KOPT-K1 (cell line): ENCODE results near the gene MAD1L1.
A peak's percentile ranks its signal among the peaks of the same experiment; 100 is the strongest.

Source experiments
- H3K27ac ChIP-seq: fragments of 200-600 bp; sonication (generic); 2 replicates; pipeline ENCODE4 v1.5.1; 2016; ENCODE audit warnings: antibody characterized with exemption, mild to moderate bottlenecking, low read depth, low read length; ENCODE audit not compliant: poor library complexity, severe bottlenecking
- H3K36me3 ChIP-seq: fragments of 200-600 bp; sonication (generic); 2 replicates; pipeline ENCODE4 v1.5.1; 2017; ENCODE audit warnings: antibody characterized with exemption, mild to moderate bottlenecking, low read length, moderate library complexity; ENCODE audit not compliant: insufficient read depth
- H3K9me3 ChIP-seq: fragments of 200-600 bp; sonication (generic); 2 replicates; pipeline ENCODE4 v1.5.1; 2017; ENCODE audit warnings: antibody characterized with exemption, low read length, mild to moderate bottlenecking; ENCODE audit not compliant: insufficient read depth, poor library complexity, severe bottlenecking

The MAD1L1 gene

GRCh38 chr7:2139004-2139699 is 93.6 kb downstream of the MAD1L1 start:
- peaks cover 54% of the 10 kb centered on the region for H3K36me3 ChIP-seq
- H3K9me3 ChIP-seq = no peaks in the 10 kb centered on the region
- peak overlapping the region; percentile 77 for H3K27ac ChIP-seq

DNA sequence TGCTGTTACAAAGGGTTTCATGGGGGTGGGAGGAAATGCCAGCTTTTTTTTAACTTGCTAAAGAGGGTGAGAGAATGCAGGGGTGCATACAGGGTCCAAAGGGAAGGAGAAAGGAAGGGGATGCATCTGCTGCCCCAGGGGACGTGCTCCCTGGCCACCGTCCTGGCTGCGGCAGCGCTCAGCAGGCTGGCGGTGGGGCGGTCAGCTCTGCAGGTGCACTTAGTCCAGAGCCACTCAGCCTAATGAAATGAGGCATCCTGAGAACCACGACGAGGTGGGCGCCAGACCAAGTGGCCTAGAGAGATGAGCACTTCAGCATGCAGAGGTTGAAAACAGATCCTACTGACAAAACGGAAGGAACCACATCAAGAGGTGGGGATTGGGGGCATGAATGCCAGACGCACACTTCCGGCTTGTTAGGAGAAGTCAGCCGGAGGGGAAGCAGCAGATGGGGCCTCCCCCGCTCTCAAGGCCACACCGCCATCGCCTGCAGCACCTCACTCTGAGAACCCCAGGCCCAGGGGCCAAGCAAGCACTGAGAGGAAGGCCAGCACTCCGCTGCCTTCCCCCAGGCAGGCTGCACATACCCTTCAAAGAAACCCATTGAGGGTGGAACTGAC is 94.5 kb downstream of the MAD1L1 start:
- Histone ChIP-seq H3K27ac (peak overlapping the region; percentile 77), H3K36me3 (peaks cover 54% of the 10 kb centered on the region; the same call in 1 of the 2 replicates)

DNA sequence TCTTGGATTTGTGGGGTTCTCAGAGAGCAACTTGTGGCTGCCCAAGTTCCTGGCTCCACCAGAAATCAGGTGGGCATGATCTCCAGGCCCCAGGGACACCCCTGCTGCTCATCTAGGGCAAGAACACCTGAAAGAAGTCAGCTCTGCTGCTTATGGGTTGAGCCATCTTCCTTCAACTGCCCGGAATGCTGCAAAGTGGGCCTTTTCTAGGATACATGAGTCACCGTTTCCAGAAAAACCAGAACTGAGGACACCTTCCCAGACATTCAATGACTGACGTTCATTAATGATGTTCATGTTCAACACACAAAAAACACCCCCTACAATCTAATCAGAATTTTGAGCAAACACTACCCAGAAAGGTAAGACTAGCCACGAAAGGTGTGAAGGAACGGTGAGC is 98.0 kb downstream of the MAD1L1 start:
- no peak overlapping the region for H3K27ac ChIP-seq
- H3K36me3 ChIP-seq = peaks cover 62% of the 10 kb centered on the region
- H3K9me3 ChIP-seq = no peaks in the 10 kb centered on the region

More for the DNA sequence above, 94.5 kb downstream of the MAD1L1 start:
- no peaks in the 10 kb centered on the region for H3K9me3 ChIP-seq

- Histone ChIP-seq H3K9me3 (no peaks in the 10 kb centered on the region), H3K36me3 (peaks cover 64% of the 10 kb centered on the region)
Observed at GRCh38 chr7:2132243-2132642, 100.5 kb downstream of the MAD1L1 start.

DNA sequence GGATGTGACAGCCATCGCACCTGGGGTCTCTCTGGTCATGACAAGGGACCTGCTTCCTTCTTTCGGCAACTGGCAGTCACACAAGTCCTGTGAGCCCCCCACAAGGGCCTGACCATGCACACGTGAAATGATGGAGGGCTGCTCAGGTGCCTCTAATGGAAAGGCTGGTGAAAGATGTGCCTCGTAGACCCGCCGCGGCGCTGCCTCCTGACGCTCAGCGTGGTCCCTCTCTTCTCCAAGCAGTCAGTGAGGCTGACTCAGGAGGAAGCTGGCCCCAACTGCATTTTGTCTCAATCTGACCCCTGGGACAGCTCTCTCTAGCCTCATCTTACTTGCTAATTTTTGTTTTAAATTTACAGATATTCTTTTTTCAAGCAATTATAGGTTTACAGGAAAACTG is 100.9 kb downstream of the MAD1L1 start:
- H3K27ac ChIP-seq = no peak overlapping the region
- no peaks in the 10 kb centered on the region for H3K9me3 ChIP-seq
- H3K36me3 ChIP-seq = peaks cover 64% of the 10 kb centered on the region

More at GRCh38 chr7:2132243-2132642, 100.5 kb downstream of the MAD1L1 start:
- no peak overlapping the region for H3K27ac ChIP-seq

GRCh38 chr7:2131341-2131740 is 101.4 kb downstream of the MAD1L1 start:
- Histone ChIP-seq H3K9me3 (no peaks in the 10 kb centered on the region), H3K36me3 (peaks cover 62% of the 10 kb centered on the region), H3K27ac (no peak overlapping the region)

DNA sequence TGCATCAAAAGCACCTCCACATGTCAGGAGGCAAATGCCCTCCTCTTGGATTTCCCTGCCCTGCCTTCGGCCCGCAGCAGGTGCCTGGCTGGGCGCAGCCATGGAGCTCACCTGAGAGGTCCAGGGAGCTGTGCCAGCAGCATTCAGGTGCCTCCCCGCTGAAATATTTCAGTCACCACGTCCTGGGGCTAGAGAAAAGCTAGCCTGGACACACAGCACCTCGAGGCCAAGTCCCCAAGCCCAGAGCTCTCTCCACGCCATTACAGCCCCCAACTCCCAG is 102.7 kb downstream of the MAD1L1 start:
- Histone ChIP-seq H3K36me3 (peaks cover 64% of the 10 kb centered on the region), H3K27ac (no peak overlapping the region), H3K9me3 (no peaks in the 10 kb centered on the region)

GRCh38 chr7:2129323-2130095 is 103.2 kb downstream of the MAD1L1 start:
- H3K9me3 ChIP-seq = no peaks in the 10 kb centered on the region
- no peak overlapping the region for H3K27ac ChIP-seq
- peaks cover 64% of the 10 kb centered on the region for H3K36me3 ChIP-seq

GRCh38 chr7:2128601-2129322 is 104.0 kb downstream of the MAD1L1 start:
- Histone ChIP-seq H3K9me3 (no peaks in the 10 kb centered on the region), H3K36me3 (peaks cover 57% of the 10 kb centered on the region), H3K27ac (no peak overlapping the region)

GRCh38 chr7:2126621-2127020 is 106.1 kb downstream of the MAD1L1 start:
- Histone ChIP-seq H3K9me3 (no peaks in the 10 kb centered on the region), H3K27ac (no peak overlapping the region), H3K36me3 (peaks cover 44% of the 10 kb centered on the region; the same call in 1 of the 2 replicates)

DNA sequence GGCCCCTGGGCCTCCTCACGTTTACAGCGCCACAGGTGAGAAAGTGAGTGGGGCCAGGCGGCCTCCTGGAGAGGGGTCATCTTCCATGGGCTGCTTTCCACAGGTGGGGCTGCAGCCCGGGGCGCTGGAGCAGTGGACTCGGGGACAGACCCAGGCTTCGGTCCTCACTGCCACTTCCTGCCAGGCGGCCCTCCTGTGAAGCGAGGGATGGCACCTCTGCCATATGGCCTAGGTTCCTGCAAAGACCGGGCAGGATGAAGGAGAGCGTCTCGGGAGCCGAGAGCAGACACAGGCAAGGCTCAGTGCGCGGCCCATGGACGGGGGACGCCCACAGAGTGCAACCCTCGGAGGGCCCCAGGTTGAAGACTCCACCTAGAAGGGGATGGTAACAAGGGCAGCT is 106.8 kb downstream of the MAD1L1 start:
- Histone ChIP-seq H3K9me3 (no peaks in the 10 kb centered on the region), H3K27ac (no peak overlapping the region), H3K36me3 (peaks cover 47% of the 10 kb centered on the region; the same call in 1 of the 2 replicates)

GRCh38 chr7:2124604-2125345 is 108.0 kb downstream of the MAD1L1 start:
- H3K27ac ChIP-seq = no peak overlapping the region
- peaks cover 47% of the 10 kb centered on the region; the same call in 1 of the 2 replicates for H3K36me3 ChIP-seq
- no peaks in the 10 kb centered on the region for H3K9me3 ChIP-seq

- H3K9me3 ChIP-seq = no peaks in the 10 kb centered on the region
- peaks cover 47% of the 10 kb centered on the region; the same call in 1 of the 2 replicates for H3K36me3 ChIP-seq
- no peak overlapping the region for H3K27ac ChIP-seq
Observed at GRCh38 chr7:2123916-2124315, 108.8 kb downstream of the MAD1L1 start.

DNA sequence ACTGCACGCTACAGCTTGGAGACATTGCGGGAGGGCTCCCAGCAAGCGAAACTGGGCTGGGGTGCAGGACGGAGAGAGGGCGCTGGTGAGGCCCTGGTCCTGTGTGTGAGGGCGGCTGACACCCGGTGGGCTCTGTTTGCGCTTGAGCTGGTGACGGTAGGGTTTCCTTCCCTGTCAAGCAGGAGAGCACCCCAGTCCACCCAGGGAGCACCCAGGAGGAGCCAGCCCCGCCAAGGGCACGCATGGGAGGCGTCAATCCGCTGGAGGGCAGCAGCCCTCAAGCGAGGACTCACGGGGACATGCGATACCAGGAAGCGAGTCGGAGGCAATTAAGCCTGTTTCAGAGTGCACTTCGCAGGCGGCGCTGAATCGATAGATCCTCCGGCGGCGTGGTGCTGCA is 109.4 kb downstream of the MAD1L1 start:
- H3K9me3 ChIP-seq = no peaks in the 10 kb centered on the region
- H3K36me3 ChIP-seq = peaks cover 47% of the 10 kb centered on the region; the same call in 1 of the 2 replicates
- no peak overlapping the region for H3K27ac ChIP-seq
